HG02970 (cell line): ENCODE results near the gene ASCL3.
"Not testable (repeated sequence)": the region's sequence is repeated elsewhere in the genome, so short reads cannot be mapped to it uniquely, and the experiment has no call there.

ENCODE experiments used
- ATAC-seq: cut with Tn5 transposase; IDR thresholded peaks from one replicate; pipeline ENCODE4 v1.9.1; 2021; ENCODE audit warnings: mild to moderate bottlenecking, moderate library complexity, moderate number of reproducible peaks; ENCODE audit not compliant: unreplicated experiment, low FRiP score

ASCL3 gene

DNA sequence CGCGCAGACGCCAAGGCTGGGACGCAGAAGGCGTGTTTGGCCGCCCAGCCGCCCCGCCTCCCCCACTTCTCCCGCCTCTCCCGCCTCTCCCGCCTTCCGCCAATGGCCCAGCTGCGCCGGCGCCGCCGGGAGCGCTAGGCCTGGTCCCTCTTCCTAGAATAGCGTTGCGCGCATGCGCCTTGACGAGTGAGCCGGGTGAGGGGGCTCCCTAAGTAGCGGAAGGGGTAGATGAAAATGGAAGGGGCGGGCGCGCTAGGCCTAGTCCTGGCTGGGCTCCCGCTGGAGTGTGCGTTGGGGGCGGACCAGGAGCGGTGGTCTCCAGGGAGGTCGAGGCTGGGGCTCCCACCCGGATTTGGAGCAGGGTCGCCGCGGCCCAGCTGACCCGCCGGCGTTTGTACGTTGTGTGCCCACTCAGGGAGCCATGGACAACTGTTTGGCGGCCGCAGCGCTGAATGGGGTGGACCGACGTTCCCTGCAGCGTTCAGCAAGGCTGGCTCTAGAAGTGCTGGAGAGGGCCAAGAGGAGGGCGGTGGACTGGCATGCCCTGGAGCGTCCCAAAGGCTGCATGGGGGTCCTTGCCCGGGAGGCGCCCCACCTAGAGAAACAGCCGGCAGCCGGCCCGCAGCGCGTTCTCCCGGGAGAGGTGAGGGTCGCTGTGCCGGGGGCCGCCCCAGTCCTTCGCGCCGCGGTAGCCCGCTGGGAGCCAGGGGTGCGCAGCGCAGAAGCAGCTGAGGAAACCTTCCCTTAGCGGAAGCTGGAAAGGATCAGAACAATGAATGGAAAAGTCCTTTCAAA is 31.6 kb downstream of the ASCL3 start, which contains the start of gene AKIP1:
Gene AKIP1 (plus strand): TSS at position 161 of the 795 bp plus-strand sequence. CDS start 261 bp downstream, at position 422.
- ATAC-seq = peak; percentile 74

DNA sequence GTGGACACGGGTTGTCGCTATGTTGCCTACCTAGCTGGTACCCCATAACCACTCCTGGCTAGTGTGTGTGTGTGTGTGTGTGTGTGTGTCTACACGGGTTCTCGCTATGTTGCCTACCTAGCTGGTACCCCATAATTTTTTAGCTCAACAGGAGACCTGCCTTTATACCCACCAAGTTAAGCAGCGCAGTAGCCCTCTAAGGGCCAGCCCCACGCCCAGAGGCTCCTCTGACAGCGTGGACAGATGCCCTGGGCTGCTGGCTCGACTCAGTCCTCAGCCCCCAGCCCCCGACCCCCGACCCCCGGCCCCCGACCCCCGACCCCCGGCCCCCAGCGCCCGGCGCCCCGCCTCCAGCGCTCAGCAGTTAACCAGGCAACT is 32.2 kb downstream of the ASCL3 start:
- ATAC-seq = no peak

DNA sequence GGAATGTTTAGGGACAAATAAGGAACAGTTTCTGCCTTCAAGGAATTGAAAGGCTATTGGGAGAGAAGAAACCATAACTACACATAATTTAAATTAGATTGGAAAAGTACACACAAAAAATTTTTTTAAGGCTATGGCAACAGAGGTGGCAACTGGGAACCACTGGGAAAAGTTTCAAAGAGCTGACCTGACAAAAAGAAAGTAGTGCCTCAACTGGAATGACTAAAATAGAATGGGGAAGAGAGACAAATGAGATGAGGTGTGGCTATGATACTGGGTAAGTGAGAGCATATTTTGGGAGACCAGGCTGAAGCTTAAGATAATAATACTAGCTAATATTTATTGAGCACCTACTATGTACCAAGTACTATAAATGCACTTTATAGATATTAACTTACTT is 34.7 kb downstream of the ASCL3 start:
- no peak for ATAC-seq

DNA sequence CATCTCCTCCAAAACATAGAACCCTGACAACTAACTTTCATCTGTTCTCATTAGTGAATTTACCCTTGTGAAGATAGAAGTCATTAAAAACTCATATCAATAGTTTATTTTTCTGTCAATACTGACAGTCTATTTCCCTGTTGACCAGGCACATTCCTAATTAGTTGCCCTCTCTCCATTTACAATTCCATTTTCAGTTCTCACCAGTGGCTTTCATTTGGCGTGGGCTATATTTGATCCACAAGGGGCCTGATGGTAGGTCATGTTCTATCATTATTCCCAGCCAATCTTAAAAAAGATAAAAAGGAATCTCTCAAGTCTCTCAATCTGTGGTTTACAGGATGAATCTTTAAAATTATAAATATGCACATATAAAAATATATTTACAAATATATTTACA is 35.7 kb downstream of the ASCL3 start:
- ATAC-seq = no peak

DNA sequence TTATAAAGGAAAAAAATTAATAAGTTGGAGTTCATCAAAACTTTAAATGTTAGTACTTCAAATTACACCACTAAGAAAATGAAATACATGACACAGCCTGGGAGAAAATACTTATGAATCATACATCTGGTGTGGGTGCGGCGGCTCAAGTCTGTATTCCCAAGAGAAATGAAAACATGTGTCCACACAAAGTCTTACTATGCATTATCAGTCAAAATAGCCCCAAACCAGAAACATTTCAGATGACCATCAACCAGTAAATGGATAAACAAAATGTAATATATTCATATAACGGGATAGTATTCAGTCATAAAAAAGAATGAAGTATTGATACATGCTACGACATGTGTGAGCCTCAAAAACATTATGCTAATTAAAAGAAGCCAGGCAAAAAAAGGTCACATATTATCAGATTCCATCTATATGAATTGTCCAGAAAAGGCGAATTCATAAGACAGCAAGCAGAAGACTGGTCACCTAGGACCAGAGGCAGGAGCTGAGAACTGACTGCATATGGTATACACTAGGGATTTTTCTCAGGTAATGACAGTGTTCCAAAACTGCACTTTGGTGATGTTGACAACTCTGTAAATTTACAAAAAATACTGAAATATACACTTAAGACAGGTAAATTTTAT is 37.2 kb downstream of the ASCL3 start:
- ATAC-seq = no peak

DNA sequence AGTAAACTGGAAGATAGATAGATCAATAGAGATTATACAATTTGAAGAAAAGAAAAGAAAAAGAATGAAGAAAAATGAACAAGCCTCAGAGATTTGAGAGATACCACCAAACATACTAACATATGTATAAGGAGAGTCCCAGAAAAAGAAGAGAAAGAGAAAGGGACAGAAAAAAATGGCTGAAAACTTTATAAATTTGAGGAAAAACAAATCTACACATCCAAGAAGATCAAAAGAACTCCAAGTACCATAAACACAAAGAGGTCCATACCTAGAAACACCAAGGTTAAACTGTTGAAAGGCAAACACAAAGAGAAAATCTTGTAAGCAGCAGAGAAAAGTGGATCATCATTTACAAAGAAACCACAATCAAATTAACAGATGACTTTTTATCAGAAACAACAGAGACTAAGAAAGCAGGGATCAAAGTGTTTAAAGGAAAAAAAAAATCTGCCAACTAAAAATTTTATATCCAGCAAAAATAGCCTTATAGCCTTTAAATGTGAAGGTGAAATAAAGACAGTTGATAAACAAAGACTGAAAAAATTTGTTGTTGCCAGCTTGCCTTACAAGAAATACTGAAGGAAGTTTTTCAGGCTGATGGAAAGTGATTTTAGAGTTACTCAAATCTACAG is 43.6 kb downstream of the ASCL3 start:
- ATAC-seq = no peak

DNA sequence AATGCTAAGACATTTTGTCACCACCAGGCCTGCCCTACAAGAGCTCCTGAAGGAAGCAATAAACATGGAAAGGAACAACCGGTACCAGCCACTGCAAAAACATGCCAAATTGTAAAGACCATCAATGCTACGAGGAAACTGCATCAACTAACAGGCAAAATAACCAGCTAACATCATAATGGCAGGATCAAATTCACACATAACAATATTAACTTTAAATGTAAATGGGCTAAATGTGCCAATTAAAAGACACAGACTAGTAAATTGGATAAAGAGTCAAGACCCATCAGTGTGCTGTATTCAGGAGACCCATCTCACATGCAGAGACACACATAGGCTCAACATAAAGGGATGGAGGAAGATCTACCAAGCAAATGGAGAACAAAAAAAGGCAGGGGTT is 51.6 kb downstream of the ASCL3 start:
- ATAC-seq = not testable (repeated sequence)
